K562 (cell line): Measurements from ENCODE around the gene CST3. TPM values are rescaled to one million over a fixed set of nuclear protein-coding genes. Genes with fewer than 3 reads are reported as not detected.

Source experiments
- CHD7 ChIP-seq: fragments of 200-600 bp; sonication (generic); IDR thresholded peaks from one replicate; pipeline ENCODE4 v1.6.1; 2012; ENCODE audit warnings: mild to moderate bottlenecking, low read depth, low read length, inconsistent platforms
- ELK3 ChIP-seq: fragments of 450-650 bp; formaldehyde crosslinking; IDR thresholded peaks from 2 replicates; pipeline ENCODE4 v1.4.0; 2020; ENCODE audit warnings: mild to moderate bottlenecking
- NFE2 ChIP-seq: IDR thresholded peaks from 2 replicates; pipeline ENCODE4 v1.6.1; 2014; ENCODE audit warnings: antibody characterized with exemption, low read depth
- NFIX ChIP-seq: fragments of 250-450 bp; sonication (Bioruptor Pico); IDR thresholded peaks from 2 replicates; pipeline ENCODE4 v1.4.0; 2020; ENCODE audit warnings: low read depth, mild to moderate bottlenecking, moderate library complexity
- RB1 ChIP-seq: fragments of 450-650 bp; IDR thresholded peaks from 2 replicates; pipeline ENCODE4 v1.6.1; 2017; ENCODE audit warnings: low read depth, mild to moderate bottlenecking
- RBM22 ChIP-seq: fragments of 200-400 bp; formaldehyde crosslinking; IDR thresholded peaks from 2 replicates; pipeline ENCODE4 v1.6.1; 2018; ENCODE audit warnings: low read length, low read depth; ENCODE audit not compliant: poor library complexity, severe bottlenecking
- SREBF2 ChIP-seq: sonication (generic); formaldehyde crosslinking; IDR thresholded peaks from 2 replicates; pipeline ENCODE4 v1.4.0; 2020; ENCODE audit warnings: mild to moderate bottlenecking, missing genetic modification reagents
- ZNF830 ChIP-seq: fragments of 250-450 bp; sonication (Bioruptor Pico); IDR thresholded peaks from 2 replicates; pipeline ENCODE4 v1.5.0; 2021; ENCODE audit warnings: mild to moderate bottlenecking
- polyA plus RNA-seq, 8 experiments: library from polyadenylated mRNA; depleted of rRNA in 4 of 8; stranded (reverse) in 5 of 8; unstranded in 3 of 8; fragments of >200 nt; fragmentation: Nextera tagmentation in 2 of 8; fragmentation: Illumina TruSeq in 1 of 8; extraction: Ambion mirVana in 2 of 8; extraction: Trizol in 1 of 8; gene quantifications; 2 replicates each; pipeline versions ENCODE4 v1.2.1 to v1.2.3, GENCODE V29; 2011 to 2014; ENCODE audit warnings: inconsistent platforms in 1 of 8, missing spikeins in 1 of 8
- total RNA-seq, 7 experiments: library from RNA; depleted of rRNA in 6 of 7; stranded (reverse); fragments of >200 nt in 6 of 7; fragmentation: Illumina TruSeq in 2 of 7; extraction: Trizol in 2 of 7; gene quantifications; 2 replicates each; pipeline versions ENCODE4 v1.2.1 to v1.2.3, GENCODE V29; 2011 to 2021; ENCODE audit warnings: low replicate concordance in 1 of 7
- TF ChIP-seq, protein P1 (sequence below): IDR thresholded peaks from 2 replicates; pipeline ENCODE4 v1.6.1; 2012; ENCODE audit warnings: low read depth, low read length, improper control_type of control experiment, borderline replicate concordance
- TF ChIP-seq, protein P2 (sequence below), 3 experiments: IDR thresholded peaks in 2 of 3; conservative IDR thresholded peaks in 1 of 3; 2 replicates each; pipeline ENCODE4 v1.5.1; 2011 to 2012; ENCODE audit warnings: low read length in 3 of 3, mild to moderate bottlenecking in 3 of 3, control low read depth in 2 of 3, improper control_type of control experiment in 1 of 3, inconsistent platforms in 1 of 3, low read depth in 1 of 3, mixed read lengths in 1 of 3, moderate library complexity in 1 of 3; ENCODE audit not compliant: insufficient read depth in 2 of 3

The CST3 gene
- total and polyA plus RNA-seq, 9 of the 15 experiments (the other 6 are each of a cell fraction or from before 2014, with no cell fraction given), result 8.7 to 113 (median 48.5) TPM

DNA sequence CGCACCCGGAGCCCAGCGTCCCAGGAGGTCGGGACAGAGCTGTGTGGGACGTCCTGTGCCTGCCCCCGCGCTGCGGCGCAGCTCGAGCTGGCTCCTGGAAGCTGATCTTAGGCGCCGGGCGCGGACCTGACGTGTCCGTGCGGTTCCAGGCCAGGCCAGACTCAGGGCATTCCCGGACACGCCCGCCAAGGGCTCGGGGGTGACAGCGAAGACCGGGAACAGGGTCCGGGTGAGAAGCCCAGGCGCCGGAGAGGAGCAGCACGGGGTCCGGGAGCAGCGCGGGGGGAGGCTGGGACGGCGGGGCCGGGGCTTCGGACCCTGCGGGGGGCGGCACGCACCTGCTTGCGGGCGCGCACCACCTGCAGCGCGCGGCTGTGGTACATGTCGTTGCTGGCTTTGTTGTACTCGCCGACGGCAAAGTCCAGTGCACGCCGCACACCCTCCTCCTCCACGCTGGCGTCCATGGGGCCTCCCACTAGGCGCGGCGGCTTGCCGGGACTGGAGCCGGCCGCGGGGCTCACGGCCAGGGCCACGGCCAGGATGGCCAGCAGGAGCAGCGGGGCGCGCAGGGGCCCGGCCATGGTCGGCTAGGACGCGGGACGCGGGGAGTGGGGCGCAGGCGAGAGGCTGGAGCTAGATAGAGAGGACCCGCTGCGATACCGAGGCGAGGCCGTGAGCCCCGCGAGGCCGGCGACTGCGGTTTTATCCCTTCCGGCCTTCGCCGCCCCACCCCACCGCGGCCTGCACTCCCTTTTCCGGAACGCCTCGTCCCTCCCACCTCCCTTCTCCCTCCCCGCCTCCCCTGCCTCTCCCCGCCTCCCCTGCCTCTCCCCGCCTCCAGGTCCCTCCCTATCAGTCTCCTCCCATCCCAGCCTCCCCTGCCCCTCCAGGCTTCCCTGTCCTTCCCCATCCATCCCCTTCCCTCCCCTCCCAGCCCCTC is at the start of gene CST3 (continued):
- TF ChIP-seq SREBF2 (CRISPR knock-in tag) (no peak), NFE2 (no peak), RBM22 (peak; percentile 76), ZNF830 (no peak), NFIX (CRISPR knock-in tag) (no peak), RB1 (peak; percentile 30), CHD7 (no peak), ELK3 (CRISPR knock-in tag) (no peak)
- TF ChIP-seq, protein P1, sequence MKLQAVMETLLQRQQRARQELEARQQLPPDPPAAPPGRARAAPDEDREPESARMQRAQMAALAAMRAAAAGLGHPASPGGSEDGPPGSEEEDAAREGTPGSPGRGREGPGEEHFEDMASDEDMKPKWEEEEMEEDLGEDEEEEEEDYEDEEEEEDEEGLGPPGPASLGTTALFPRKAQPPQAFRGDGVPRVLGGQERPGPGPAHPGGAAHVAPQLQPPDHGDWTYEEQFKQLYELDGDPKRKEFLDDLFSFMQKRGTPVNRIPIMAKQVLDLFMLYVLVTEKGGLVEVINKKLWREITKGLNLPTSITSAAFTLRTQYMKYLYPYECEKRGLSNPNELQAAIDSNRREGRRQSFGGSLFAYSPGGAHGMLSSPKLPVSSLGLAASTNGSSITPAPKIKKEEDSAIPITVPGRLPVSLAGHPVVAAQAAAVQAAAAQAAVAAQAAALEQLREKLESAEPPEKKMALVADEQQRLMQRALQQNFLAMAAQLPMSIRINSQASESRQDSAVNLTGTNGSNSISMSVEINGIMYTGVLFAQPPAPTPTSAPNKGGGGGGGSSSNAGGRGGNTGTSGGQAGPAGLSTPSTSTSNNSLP, result no peak
- TF ChIP-seq, protein P2, sequence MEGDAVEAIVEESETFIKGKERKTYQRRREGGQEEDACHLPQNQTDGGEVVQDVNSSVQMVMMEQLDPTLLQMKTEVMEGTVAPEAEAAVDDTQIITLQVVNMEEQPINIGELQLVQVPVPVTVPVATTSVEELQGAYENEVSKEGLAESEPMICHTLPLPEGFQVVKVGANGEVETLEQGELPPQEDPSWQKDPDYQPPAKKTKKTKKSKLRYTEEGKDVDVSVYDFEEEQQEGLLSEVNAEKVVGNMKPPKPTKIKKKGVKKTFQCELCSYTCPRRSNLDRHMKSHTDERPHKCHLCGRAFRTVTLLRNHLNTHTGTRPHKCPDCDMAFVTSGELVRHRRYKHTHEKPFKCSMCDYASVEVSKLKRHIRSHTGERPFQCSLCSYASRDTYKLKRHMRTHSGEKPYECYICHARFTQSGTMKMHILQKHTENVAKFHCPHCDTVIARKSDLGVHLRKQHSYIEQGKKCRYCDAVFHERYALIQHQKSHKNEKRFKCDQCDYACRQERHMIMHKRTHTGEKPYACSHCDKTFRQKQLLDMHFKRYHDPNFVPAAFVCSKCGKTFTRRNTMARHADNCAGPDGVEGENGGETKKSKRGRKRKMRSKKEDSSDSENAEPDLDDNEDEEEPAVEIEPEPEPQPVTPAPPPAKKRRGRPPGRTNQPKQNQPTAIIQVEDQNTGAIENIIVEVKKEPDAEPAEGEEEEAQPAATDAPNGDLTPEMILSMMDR (IDR thresholded peaks at IDR 0.05 in 2 of 3, conservative IDR thresholded peaks at IDR 0.05 in 1 of 3; ENCODE audit: insufficient read depth in 2 of 3, low read depth in 1 of 3, low read length in 3 of 3), result no peak
